Omental fat pad (tissue), 4 donors: ENCODE measurements around the gene RBMS3. TPM values are rescaled to one million over a fixed set of nuclear protein-coding genes. Genes with fewer than 3 reads are reported as not detected.

Source experiments
- ATAC-seq: fragments of 150-250 bp; one replicate; pipeline ENCODE4 v1.9.1; 2016; ENCODE audit warnings: mild to moderate bottlenecking, moderate library complexity; ENCODE audit not compliant: low FRiP score
- DNase-seq: peaks from one replicate; pipeline ENCODE4 v3.0.0-alpha.2; 2019; ENCODE audit warnings: low spot score
- CTCF ChIP-seq, 3 donors: fragments of 450-650 bp; IDR thresholded peaks; one replicate each; pipeline ENCODE4 v1.5.1; 2016 to 2017; ENCODE audit warnings: antibody characterized with exemption in 3 of 3, mild to moderate bottlenecking in 3 of 3, moderate library complexity in 2 of 3
- total RNA-seq, 4 donors: library from RNA; depleted of rRNA; stranded (reverse); fragments of >200 nt; gene quantifications; one replicate each; pipeline ENCODE4 v1.1.0, GENCODE V29; 2016

Gene RBMS3
- total RNA-seq, 4 donors from 2014 or later = 61.5 to 185 (median 120) TPM

DNA sequence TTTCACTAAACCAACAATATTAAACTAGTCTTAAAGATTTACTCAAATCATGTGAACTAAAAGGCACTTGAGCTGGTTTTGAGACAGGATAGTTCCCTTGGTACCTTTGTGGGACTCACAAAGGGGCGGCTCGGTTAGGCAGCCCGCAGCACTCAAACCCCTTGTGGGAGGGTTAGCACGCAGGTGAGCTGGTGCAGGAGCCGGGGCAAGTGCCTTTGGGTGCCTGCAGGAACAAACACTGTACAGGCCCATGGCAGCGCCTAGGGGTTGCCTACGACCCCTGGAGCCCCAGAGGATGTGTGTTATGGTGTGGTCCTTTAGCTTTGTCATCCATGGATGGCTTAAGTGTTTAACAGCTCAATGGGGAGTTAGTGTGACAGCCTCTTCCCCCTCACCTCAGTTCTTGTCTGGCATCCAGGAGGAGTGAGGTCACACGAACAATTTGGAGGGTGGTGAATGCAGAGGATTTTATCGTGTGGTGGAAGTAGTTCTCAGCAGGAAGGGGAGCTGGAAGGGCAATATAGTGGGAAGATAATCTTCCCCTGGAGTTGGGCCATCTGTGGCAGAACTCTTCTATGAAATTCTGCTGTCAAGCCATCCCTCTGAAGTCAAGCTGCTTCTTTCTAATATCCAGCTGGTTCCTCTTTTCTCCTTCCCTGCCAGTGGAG is 470.9 kb downstream of the RBMS3 start:
- no peak for DNase-seq
- ATAC-seq = no peak
- TF ChIP-seq CTCF (IDR thresholded peaks at IDR 0.05) = no peak

DNA sequence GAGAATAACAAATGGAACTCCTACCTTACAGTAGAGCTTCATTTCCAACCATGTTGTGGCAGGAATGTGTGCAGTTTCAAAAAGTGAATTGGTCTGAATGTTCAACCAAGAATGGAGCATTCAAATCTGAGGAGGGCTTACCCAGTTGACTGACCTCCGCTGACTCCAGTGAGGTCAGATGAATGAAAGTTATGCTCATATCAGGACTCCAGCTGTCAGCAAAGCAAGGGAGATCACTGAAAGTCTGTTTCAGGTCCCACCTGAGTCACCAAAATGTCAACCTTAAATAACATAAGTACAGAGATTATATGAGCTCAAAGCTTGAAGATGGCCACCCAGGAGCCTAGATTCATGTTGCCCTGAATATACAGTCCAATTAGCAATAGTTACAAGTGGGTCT is 473.5 kb downstream of the RBMS3 start:
- TF ChIP-seq CTCF (IDR thresholded peaks at IDR 0.05) = no peak
- DNase-seq (no peak), ATAC-seq (no peak)

- ATAC-seq (no peak), DNase-seq (no peak)
- TF ChIP-seq CTCF (IDR thresholded peaks at IDR 0.05) = no peak
Measured at GRCh38 chr3:29755416-29755815, 474.5 kb downstream of the RBMS3 start.

GRCh38 chr3:29757054-29757777 is 476.3 kb downstream of the RBMS3 start:
- no peak for DNase-seq
- TF ChIP-seq CTCF (IDR thresholded peaks at IDR 0.05) = no peak

DNA sequence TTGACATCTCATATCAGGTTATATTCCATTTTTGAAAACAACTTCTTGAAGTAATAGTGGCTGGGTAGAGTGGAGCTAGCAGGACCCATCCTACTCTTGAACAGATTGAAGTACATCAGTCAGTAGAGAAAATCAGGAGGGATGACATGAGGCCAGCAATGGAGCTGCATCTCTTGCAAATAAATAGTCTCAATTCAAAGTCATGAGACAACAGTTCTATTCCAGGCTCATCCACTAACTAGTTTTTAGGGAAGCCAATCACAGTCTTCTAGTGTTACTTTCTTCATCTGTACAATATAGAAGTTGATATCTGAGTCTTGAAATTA is 477.2 kb downstream of the RBMS3 start:
- TF ChIP-seq CTCF (IDR thresholded peaks at IDR 0.05) = no peak
- DNase-seq (no peak), ATAC-seq (no peak)

More at GRCh38 chr3:29757054-29757777, 476.3 kb downstream of the RBMS3 start:
- no peak for ATAC-seq

- no peak for TF ChIP-seq CTCF (IDR thresholded peaks at IDR 0.05)
- no peak for DNase-seq
- peak; percentile 93 for ATAC-seq
Measured at GRCh38 chr3:29758434-29759322, 477.8 kb downstream of the RBMS3 start.
